ENCODE results near the gene ZNF750.

The ZNF750 gene

DNA sequence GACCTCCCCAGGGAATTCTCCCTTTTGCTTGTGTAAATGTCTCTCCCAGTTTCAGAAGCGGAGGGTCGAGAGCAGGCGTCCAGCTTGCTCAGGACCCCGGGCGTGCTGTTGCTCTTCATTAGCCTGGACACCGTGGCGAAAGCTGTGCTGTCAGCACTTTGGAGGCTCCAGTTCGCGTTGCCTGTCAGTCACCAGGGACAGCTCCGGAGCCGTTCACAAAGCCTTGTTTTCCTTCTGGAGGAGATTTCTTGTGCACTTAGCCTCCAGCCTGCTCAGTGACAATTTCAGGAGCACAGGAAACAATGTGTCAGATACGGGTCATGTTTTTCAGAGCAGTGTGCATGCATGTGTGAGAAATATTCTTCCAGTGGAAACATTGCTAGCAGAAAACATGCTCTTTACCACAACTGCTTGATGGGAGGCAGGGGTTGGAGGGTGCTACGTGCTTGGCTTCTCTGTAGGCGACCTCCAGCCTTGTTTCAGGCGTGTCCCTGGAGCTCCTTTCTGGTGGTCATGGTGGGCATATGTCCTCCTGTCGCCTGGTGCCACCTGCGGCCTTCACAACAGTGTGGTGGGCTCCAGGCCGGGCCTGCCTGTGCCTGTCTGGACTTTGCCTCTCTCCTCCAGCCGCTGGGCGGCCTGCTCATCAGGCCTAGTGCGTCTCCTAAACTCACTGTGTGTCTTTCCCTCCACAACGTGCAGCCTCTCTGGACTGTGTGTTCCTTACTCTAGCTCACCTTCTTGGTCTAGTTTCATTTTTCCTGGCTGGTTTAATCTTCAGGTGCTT lies 29.0 kb downstream of the ZNF750 start:
- DNase-seq: no peak

DNA sequence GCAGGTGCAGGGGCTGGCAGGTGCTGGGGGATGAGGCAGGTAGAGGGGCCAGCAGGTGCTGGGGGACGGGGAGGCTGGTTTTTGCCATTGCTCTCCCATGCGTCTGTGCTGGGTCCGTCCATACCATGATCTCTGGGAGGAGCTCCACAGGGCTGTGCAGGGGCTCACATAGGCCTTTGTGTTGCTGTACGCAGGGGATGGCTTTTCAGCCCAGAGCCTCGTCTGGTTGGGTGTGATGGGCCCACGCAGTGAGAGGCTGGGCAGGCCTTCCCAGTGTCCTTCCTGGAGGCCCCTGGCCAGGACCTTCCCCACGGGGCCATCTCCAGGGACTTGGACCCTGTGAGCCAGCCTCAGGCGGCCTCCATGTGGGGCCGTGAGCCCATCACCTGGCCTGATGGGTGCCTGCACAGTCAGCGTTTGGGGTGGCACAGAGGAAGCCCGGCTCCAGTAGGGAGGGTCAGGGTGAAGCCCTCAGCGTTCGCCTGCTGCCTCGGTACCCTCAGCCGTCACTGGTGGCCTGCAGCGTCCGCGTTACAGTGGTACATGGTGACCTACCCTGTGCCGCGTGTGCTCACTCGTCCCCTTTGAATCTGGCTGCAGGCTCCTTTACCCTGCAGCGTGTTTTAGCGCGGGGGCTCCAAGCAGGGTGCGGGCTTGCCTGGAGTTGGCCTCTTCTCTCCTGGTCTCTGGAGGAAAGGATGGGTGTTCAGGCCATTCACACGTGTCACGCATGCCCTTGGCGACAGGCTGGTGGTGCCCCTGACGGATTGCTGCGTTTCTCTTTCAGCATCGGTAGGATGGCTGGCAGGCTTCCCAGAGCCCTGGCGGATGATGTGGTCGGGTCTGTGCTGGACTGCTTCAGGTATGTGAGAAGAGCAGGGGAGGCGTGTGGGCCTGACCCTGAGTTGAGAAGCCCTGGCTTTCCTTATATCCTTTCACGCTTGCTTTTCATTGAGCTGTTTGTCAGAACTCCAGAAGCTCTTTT lies 30.6 kb downstream of the ZNF750 start:
- DNase-seq: no peak

DNA sequence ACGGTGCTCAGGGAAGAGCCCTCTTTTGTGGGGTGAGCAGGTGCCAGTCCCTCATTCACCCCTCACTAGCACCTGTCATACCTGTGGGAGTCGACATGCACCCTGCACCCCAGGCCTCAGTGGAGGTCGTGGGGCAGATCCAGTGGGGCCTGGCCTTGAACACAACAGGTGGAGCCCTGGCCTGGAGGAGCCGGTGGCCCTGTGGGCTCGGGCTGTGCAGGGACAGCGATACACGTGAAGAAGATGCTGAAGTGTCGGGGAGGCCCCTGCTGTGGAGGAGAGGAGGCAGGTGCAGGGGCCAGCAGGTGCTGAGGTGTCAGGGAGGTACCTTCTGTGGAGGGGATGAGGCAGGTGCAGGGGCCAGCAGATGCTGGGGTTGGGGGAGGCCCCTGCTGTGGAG lies 31.8 kb downstream of the ZNF750 start:
- DNase-seq: no peak

DNA sequence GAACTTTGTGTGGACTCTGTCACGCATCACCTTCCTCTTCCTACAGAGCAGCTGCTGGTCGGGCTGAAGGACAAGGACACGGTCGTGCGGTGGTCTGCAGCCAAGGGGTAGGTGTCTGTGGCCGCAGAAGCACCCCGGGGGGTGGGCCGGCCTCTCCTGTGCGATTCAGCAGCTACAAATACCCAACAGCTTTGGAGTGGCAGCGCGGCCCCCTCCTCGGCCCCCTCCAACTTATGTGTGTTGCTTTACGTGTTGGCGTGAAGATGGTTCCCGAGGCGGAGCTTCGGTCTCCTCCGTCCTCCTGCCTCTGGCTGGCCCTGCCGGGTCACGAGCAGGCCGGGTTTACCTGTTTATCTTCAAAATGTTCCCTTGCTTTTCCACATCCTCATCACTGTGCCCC lies 32.3 kb downstream of the ZNF750 start:
- DNase-seq: no peak

DNA sequence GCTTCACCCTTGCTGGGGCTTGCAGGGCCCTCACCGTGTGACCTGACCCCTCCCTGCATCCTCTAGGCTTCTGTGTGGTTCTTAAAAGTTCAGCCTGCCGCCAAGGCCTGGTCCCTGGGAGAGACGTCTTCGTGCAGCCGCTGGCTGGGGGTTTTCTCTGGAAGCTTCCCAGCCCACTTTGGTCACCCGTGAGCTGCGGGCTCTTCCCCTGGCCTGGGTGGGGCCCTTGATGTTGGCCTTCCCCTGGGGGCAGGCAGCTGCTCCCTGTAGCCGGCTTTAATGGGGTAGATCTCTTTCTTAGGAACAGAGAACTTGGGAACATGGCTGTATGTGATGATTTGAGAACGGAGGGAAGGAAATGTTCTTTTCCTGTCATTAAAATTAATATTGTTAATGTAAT lies 32.7 kb downstream of the ZNF750 start:
- DNase-seq: no peak

DNA sequence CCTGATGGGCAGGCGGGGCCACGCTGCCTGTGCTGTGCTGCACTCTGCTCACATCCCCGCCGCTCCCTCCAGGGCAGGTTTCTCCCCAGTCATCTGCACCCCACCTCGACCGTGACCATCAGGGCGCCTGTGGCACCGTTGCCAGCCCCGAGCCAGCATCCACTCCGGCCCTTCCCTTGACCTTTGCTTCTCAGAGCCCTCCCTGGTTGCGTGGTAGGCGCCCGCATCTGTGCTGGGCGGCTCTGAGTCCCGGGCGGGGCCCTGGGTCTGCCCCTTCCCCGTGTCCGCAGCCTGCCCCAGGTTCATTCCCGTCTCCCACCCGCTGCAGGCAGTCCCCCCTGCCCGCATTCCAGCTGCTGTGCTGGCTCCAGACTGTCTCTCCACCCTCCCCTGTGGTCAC lies 33.2 kb downstream of the ZNF750 start:
- no peak for DNase-seq

DNA sequence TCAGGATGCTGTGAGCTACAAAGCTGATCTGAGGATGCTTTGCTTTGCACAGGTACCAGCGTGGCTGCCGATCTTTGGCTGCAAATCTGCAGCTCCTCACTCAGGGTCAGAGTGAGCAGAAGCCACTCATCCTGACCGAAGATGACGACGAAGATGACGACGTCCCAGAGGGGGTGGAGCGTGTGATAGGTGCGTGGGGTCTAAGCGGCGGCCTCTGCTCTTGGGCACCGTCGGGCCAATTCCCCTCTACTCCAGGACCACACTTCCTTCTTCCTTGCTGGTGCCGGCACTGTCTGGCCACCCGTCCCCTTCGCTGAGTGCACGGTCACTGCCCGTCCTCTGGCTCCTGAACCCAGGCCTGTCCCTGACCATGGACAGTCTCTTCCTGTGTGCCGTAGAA lies 34.0 kb downstream of the ZNF750 start:
- DNase-seq: no peak

DNA sequence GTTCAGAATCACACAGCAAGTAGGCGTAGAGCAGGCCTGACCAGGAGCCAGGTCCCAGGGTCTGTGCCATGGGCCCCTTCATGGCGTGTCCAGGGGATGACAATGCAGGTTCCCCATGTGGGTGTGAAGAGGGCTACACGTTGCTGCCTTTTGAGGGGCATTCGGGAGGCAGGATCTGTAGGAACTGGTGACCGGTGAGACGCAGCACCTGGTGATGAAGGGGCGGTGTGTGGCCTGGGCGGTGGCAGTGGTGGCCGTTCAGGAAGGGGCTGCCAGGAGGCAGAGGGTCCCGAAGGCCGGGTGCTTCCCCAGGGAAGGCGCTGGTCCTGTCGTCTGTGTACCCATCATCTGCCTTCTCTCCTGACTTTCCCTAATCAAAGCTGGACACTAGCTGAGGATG lies 34.6 kb downstream of the ZNF750 start:
- DNase-seq: no peak

DNA sequence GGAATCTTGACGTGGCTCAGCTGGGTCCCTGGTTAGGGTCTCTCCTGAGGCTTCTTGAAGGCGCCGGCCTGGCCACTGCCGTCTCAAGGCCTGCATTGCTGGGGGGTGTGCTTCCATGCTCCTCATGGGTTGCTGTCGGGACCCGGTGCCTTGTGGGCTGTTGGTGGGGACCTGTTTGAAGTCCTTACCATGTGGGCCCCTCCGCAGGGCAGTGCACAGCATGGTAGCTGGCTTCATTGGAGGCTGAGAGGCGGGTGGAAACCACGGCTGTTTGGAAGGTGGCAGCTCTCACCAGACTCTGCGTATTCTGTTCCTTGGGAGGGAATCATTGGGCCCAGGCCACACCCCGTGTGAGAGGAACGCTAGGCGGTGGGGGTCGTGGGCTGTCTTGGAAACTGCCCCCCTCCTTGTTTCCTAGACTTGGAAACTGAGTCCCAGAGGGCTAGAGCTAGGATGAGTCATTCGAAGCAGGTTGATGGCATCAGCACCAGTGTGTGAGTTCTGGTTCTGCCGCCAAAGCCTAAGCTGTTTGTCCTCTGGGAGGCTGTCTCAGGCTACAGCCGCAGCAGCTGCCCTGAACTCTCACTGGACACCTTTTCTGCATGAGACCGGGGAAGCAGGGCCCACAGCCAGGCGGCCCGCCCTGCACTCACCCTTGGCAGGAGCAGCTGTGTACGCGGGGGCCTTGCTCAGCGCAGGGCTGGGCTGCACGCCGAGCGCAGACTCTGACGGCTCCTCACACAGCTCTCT lies 35.2 kb downstream of the ZNF750 start:
- DNase-seq: no peak

DNA sequence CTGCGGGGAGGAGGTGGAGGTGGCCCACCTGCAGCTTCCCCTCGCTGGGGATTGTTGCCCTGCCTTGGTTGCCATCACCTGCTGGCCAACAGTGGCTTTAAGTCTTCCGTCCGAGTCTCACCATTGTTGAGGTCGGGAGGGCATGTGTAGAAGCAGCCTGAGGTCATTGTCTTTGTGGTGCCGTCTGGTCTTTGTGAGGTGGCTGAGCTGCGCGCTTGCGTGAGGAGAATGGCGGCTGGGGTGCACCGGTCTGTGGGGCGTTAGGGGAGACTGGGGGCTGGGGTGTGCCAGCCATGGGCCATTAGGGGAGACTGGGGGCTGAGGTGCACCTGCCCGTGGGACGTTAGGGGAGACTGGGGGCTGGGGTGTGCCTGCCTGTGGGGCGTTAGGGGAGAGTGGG lies 36.2 kb downstream of the ZNF750 start:
- no peak for DNase-seq

DNA sequence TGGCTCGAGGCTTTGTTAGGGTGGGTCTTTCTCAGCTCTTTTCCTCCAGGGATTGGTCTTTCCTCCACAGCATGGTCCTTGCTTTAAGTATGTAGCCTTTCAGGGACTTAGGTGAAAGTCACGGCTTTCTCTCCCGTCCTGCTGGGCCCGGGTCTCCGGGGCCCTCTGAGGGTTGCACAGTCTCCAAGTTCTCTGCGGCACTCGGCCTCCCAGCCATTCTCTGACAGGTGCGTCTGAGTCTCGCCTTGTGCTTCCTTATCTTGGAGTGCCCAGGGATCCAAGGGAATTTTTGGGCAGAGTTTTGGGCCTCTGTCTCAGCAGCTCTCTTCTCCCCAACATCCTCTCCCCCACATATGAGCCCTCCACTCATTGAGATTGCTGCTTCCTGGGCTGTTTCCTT lies 36.6 kb downstream of the ZNF750 start:
- DNase-seq: no peak

DNA sequence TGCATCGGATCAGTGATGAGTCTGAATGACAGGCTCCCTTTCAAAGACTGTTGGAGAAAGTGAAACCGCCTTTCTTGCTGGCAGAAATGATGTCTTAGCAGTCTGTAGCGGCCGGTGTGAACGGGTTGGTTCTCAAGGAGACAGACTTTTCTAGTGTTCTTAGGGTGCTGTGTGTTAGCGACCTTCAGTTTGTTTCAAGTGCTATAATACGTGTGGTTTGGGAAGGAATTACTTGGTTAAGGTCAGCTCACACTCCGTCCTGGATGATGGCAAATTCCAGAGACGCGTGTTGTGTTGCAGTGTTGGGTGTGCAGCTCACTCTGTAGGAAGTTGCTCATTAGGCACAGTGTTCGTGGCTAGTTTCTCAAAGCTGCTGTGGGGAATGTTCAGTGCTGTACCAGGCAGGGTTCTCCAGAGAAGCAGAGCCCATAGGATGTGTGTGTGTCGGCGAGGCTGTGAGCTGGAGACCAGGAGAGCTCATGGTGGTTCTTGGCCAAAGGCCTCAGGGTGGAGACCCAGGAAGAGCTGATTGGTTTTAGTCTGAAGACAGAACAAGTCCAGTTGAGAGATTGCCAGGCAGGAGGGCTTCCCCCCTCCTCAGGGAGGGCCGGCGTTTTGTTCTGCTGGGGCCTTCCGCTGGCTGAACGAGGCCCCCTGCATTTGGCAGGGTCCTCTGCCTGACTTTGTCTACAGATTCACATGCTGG lies 37.6 kb downstream of the ZNF750 start:
- DNase-seq: no peak

DNA sequence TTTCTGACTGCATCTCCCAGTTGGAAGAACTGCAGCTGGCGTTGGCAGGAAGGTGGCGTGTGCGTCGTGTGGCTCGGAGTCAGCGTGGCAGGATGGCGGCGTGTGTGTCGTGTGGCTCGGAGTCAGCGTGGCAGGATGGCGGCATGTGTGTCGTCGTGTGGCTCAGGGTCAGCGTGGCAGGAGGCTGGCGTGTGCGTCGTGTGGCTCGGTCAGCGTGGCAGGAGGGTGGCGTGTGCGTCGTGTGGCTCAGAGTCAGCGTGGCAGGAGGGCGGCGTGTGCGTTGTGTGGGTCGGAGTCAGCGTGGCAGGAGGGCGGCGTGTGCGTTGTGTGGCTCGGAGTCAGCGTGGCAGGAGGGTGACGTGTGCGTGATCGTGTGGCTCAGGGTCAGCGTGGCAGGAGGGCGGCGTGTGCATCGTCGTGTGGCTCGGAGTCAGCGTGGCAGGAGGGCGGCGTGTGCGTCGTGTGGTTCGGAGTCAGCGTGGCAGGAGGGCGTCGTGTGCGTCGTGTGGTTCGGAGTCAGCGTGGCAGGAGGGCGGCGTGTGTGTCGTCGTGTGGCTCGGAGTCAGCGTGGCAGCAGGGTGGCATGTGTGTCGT lies 38.3 kb downstream of the ZNF750 start:
- DNase-seq: no peak

DNA sequence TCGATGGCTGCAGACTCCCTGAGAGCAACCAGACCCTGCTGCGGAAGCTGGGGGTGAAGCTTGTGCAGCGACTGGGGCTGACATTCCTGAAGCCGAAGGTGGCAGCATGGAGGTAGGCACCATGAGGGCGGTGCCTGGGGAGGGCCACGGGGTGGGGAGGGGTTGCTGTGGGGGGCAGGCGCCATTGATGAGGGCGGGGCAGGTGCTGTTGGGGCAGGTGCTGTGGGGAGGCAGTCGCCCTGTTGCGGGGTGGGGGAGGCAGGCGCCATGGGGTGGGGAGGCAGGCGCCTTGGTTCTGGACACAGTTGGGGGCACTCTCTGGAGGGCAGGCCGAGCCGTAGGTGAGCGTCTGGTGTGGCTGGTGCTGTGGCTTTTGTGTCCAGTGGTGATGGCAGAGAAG lies 38.9 kb downstream of the ZNF750 start:
- no peak for DNase-seq

DNA sequence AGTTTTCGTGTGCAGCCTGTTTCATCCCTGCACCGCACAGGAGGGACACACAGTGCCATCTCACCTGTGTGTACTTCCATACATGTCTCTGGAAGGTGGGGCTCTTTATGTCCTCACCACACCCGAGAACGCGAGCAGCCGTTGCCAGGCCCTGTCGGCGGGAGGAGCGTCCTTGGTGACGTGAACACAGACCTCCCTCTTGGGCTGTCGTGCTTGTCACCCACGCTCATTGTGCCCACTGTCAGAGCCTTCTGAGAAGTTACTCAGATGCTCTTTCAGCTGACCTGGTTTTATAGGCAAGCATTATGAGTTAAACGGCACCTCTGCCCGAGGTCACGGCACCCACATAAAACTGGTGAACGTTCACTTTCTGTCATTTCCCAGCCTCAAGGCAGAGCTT lies 40.2 kb downstream of the ZNF750 start:
- DNase-seq: no peak

DNA sequence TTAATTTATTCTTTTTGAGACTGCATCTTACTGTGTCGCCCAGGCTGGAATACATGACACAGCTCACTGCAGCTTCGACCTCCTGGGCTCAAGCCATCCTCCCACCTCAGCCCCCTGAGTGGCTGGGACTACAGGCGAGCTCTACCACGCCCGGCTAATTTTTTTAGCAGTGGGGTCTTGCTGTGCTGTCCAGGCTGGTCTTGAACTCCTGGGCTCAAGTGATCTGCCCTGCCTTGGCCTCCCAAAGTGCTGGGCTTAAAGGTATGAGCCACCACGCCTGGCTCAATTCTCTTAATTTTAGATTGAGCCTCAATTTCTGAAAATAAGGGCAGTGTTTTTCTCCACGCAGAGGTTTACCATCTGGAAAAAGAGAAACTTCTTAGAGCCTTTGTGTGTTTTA lies 41.1 kb downstream of the ZNF750 start:
- DNase-seq: no peak

DNA sequence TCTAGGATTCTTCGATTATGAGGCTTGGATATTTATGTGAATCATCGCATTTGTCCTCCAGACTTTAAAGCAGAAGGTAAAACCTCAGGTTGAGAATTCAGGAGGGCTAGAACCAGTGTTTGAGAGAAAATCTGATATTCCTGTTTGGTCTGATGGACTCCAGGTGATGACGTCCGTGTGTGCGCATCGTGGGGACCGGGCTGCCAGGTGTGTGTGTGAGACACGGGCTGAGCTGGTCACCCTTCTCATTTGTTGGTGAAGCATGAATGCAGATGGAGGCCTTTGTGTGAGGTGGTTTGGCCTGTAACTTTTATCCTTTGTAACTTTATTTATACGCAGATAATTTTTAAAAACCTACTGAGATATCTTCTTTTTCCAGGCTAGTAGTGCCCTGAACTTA lies 42.8 kb downstream of the ZNF750 start:
- no peak for DNase-seq

DNA sequence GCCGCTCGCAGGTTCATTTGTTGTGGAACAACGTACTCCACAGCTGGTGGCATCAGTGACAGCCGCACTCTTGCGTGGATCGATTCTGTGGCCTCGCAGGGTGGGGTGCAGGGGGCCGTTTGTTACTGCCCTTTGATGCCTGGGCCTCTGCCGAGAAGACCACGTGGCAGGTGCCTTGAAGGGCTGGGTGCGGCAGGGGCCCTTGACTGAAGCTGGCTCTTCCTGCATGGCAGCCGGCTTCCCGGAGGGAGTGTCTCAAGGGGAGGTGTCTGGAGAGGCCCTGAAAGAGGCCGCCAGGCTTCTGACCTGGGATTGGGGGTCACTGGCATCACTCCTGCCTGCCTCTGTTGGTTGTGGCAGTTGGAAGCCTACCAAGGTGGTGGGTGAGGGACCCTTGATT lies 44.2 kb downstream of the ZNF750 start:
- no peak for DNase-seq

DNA sequence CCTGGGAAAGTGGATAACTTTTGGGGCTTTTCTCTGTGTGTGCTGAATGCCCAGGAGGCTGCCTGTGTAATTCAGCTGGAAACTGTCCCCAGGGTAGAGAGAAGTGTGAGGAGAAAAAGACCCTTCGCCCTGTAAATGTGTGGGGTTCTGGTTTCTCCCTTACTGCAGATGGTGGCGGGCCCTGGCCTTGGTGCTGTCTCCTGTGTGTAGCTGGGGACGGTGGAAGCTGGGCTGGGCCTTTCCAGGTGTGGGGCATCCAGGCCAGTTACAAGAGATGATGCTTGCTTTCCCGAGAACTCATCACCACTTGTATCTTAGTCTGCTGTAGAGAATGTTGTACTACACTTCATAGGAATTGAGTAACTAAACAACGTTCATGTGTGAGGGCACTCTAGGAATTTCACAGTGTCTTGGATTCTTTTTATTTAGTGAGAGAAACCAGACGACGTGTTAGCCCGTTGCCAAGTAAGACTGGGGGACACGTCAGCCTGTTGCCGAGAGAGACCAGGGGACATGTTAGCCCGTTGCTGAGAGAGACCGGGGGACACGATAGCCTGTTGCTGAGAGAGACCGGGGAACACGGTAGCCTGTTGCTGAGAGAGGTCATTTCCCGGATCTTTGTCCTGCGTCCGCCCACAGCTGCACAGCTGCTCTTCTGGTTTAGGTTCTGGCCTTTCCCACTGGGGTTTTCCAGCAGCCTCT lies 44.9 kb downstream of the ZNF750 start:
- DNase-seq: no peak

DNA sequence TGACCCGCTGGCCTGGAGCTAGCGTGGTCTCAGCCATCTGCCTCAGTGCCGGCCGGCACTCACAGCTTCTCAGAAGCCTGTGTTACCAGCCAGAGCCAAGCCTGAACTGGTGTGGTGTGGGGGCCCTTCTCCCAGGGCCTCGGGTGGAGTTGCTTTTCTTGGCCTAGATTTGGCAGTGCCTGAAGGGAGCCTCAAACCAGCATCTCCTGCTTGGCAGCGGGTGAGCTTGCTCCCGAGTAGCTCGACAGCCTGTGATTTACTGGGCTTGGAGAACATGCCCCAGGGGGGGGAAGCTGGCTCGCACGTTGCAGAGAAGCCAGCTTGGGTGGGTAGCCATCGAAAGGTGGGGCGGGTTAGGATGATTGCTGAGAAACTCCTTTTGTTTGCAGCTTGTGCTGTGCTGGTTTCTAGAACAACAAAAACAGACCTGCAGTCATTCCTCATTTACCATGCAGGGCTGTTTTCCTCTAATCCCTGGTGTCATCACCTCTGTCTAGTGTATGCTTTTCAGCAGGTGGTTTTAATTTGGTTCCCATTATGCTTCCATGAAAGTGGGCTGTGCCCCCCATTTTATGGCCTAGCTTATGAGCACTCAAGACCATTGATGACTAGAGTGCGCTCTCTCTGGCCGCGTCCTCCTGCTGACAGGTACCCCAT lies 45.7 kb downstream of the ZNF750 start:
- DNase-seq: peak; percentile 23

DNA sequence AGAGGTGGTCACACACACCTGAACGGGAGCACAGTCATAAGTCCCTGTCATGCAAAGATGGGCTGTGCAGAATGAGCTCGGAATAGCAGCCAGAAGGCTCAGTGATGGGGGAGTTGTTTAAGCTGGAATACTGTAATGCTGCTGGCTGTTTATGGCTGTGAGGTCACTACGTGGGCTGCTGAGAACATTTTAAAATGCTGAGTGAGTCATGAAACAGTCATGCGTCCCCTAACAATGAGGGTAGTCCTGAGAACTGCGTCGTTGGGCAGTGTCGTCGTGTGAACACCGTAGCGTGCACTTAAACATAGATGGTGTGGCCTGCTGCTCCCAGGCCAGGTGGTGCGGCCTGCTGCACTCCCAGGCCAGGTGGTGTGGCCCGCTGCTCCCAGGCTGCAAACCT lies 48.3 kb downstream of the ZNF750 start:
- DNase-seq: no peak
